ENCODE measurements around the gene SPTBN4.

Gene SPTBN4

GRCh38 chr19:40581531-40581930 is 114.7 kb downstream of the SPTBN4 start:
- Histone ChIP-seq H3F3A (ENCODE audit: low read depth) (no peaks in the 10 kb centered on the region), H3K4me3 (ENCODE audit: low read length, poor library complexity, severe bottlenecking) (no peak overlapping the region), H3K9ac (ENCODE audit: low read depth, low read length, poor library complexity, severe bottlenecking) (no peak overlapping the region), H3K36me3 (ENCODE audit: insufficient read depth, low read length) (peaks cover 10% of the 10 kb centered on the region; the same call in 1 of the 2 replicates), H3K9me2 (replicated peaks; ENCODE audit: low read depth, low read length) (no peaks in the 10 kb centered on the region), H3K4me2 (ENCODE audit: low read depth, low read length, poor library complexity, severe bottlenecking) (no peak overlapping the region), H4K20me1 (ENCODE audit: insufficient read depth, low read length, poor library complexity, severe bottlenecking) (peaks cover 3% of the 10 kb centered on the region), H3K27me3 (ENCODE audit: insufficient read depth, low read length, poor library complexity, severe bottlenecking) (no peaks in the 10 kb centered on the region), H3K4me1 (ENCODE audit: insufficient read depth, low read length, poor library complexity, severe bottlenecking) (peaks cover 13% of the 10 kb centered on the region), H3K79me2 (ENCODE audit: insufficient read depth, low read length) (peaks cover 17% of the 10 kb centered on the region), H2AFZ (ENCODE audit: low read length) (no peak overlapping the region), H3K9me3 (ENCODE audit: insufficient read depth, low read depth, low read length) (no peaks in the 10 kb centered on the region)
- TF ChIP-seq EZH2phosphoT487 (IDR thresholded peaks at IDR 0.05; ENCODE audit: borderline replicate concordance), result no peak
- TF ChIP-seq, protein P1, sequence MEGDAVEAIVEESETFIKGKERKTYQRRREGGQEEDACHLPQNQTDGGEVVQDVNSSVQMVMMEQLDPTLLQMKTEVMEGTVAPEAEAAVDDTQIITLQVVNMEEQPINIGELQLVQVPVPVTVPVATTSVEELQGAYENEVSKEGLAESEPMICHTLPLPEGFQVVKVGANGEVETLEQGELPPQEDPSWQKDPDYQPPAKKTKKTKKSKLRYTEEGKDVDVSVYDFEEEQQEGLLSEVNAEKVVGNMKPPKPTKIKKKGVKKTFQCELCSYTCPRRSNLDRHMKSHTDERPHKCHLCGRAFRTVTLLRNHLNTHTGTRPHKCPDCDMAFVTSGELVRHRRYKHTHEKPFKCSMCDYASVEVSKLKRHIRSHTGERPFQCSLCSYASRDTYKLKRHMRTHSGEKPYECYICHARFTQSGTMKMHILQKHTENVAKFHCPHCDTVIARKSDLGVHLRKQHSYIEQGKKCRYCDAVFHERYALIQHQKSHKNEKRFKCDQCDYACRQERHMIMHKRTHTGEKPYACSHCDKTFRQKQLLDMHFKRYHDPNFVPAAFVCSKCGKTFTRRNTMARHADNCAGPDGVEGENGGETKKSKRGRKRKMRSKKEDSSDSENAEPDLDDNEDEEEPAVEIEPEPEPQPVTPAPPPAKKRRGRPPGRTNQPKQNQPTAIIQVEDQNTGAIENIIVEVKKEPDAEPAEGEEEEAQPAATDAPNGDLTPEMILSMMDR (conservative IDR thresholded peaks at IDR 0.05; ENCODE audit: low read length), result no peak

DNA sequence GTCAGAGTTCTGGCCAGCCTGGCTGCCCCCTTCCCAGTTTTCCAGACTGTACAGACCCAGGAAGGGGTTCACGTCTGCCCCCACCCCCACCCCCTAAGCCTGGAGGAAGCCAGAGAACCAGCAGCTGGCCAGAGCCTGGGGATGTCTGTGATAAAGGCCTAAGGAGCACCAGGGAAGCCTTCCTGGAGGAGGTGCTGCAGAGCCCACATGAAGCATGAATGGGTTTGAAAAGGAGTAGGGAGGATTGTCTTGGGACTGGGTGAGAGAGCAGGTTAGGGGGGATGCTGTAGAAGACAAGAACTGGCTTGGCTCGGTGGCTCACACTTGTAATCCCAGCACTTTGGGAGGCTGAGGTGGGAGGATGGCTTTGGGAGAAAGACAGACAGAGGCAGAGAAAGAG is 115.7 kb downstream of the SPTBN4 start:
- Histone ChIP-seq H2AFZ (ENCODE audit: low read length) (no peak overlapping the region), H3K4me2 (ENCODE audit: low read depth, low read length, poor library complexity, severe bottlenecking) (no peak overlapping the region), H3K4me3 (ENCODE audit: low read length, poor library complexity, severe bottlenecking) (no peak overlapping the region), H3K4me1 (ENCODE audit: insufficient read depth, low read length, poor library complexity, severe bottlenecking) (peaks cover 13% of the 10 kb centered on the region), H4K20me1 (ENCODE audit: insufficient read depth, low read length, poor library complexity, severe bottlenecking) (peaks cover under 1% of the 10 kb centered on the region), H3K36me3 (ENCODE audit: insufficient read depth, low read length) (peaks cover 10% of the 10 kb centered on the region; the same call in 1 of the 2 replicates), H3K9me3 (ENCODE audit: insufficient read depth, low read depth, low read length) (no peaks in the 10 kb centered on the region), H3K9me2 (replicated peaks; ENCODE audit: low read depth, low read length) (no peaks in the 10 kb centered on the region), H3K79me2 (ENCODE audit: insufficient read depth, low read length) (peaks cover 9% of the 10 kb centered on the region; the same call in 1 of the 2 replicates), H3K9ac (ENCODE audit: low read depth, low read length, poor library complexity, severe bottlenecking) (no peak overlapping the region), H3F3A (ENCODE audit: low read depth) (no peaks in the 10 kb centered on the region), H3K27me3 (ENCODE audit: insufficient read depth, low read length, poor library complexity, severe bottlenecking) (no peaks in the 10 kb centered on the region)
- no peak for TF ChIP-seq EZH2phosphoT487 (IDR thresholded peaks at IDR 0.05; ENCODE audit: borderline replicate concordance)
- TF ChIP-seq, protein P1 (conservative IDR thresholded peaks at IDR 0.05; ENCODE audit: low read length), result no peak

GRCh38 chr19:40583283-40583682 is 116.5 kb downstream of the SPTBN4 start:
- H3K27me3 ChIP-seq (ENCODE audit: insufficient read depth, low read length, poor library complexity, severe bottlenecking), result no peaks in the 10 kb centered on the region
- no peaks in the 10 kb centered on the region for H4K20me1 ChIP-seq (ENCODE audit: insufficient read depth, low read length, poor library complexity, severe bottlenecking)
- peaks cover 6% of the 10 kb centered on the region for H3K4me1 ChIP-seq (ENCODE audit: insufficient read depth, low read length, poor library complexity, severe bottlenecking)
- H3K9me2 ChIP-seq (replicated peaks; ENCODE audit: low read depth, low read length), result no peaks in the 10 kb centered on the region
- no peak overlapping the region for H2AFZ ChIP-seq (ENCODE audit: low read length)
- H3K79me2 ChIP-seq (ENCODE audit: insufficient read depth, low read length), result peaks cover 1% of the 10 kb centered on the region; the same call in 1 of the 2 replicates
- peaks cover 10% of the 10 kb centered on the region; the same call in 1 of the 2 replicates for H3K36me3 ChIP-seq (ENCODE audit: insufficient read depth, low read length)
- H3K4me2 ChIP-seq (ENCODE audit: low read depth, low read length, poor library complexity, severe bottlenecking), result no peak overlapping the region
- H3K9me3 ChIP-seq (ENCODE audit: insufficient read depth, low read depth, low read length), result no peaks in the 10 kb centered on the region
- TF ChIP-seq, protein P1 (conservative IDR thresholded peaks at IDR 0.05; ENCODE audit: low read length), result no peak
- no peak for TF ChIP-seq EZH2phosphoT487 (IDR thresholded peaks at IDR 0.05; ENCODE audit: borderline replicate concordance)
- H3K4me3 ChIP-seq (ENCODE audit: low read length, poor library complexity, severe bottlenecking), result no peak overlapping the region
- no peaks in the 10 kb centered on the region for H3F3A ChIP-seq (ENCODE audit: low read depth)
- no peak overlapping the region for H3K9ac ChIP-seq (ENCODE audit: low read depth, low read length, poor library complexity, severe bottlenecking)

Data from Loucy (cell line).